ENCODE data around the gene CNOT1.
"Not testable (repeated sequence)": the region's sequence is repeated elsewhere in the genome, so short reads cannot be mapped to it uniquely, and the experiment has no call there.

CNOT1 gene

GRCh38 chr16:58500430-58501241 is 129.0 kb downstream of the CNOT1 start:
- DNase-seq, result no peak

- peak; percentile 65 for DNase-seq
Observed at GRCh38 chr16:58499615-58500351, 129.8 kb downstream of the CNOT1 start, which contains the start of gene NDRG4. TSS of gene NDRG4 (plus strand) at chr16:58500143. CDS start at chr16:58500249, 106 bp downstream.

GRCh38 chr16:58499092-58499511 is 130.5 kb downstream of the CNOT1 start:
- no peak for DNase-seq

GRCh38 chr16:58498341-58499091 is 131.1 kb downstream of the CNOT1 start:
- no peak for DNase-seq

- no peak for DNase-seq
Observed at GRCh38 chr16:58497935-58498334, 131.7 kb downstream of the CNOT1 start.

- no peak for DNase-seq
Observed at GRCh38 chr16:58497468-58497867, 132.2 kb downstream of the CNOT1 start.

- DNase-seq, result no peak
Observed at GRCh38 chr16:58495521-58496331, 133.9 kb downstream of the CNOT1 start.

GRCh38 chr16:58494981-58495520 is 134.6 kb downstream of the CNOT1 start:
- peak; percentile 83 for DNase-seq

GRCh38 chr16:58493756-58494431 is 135.7 kb downstream of the CNOT1 start:
- DNase-seq, result no peak

- no peak for DNase-seq
Observed at GRCh38 chr16:58492735-58493134, 136.9 kb downstream of the CNOT1 start.

- peak; percentile 18 for DNase-seq
Observed at GRCh38 chr16:58492066-58492465, 137.6 kb downstream of the CNOT1 start.

GRCh38 chr16:58490539-58490938 is 139.1 kb downstream of the CNOT1 start:
- not testable (repeated sequence) for DNase-seq

- DNase-seq, result no peak
Observed at GRCh38 chr16:58490065-58490464, 139.6 kb downstream of the CNOT1 start.

- no peak for DNase-seq
Observed at GRCh38 chr16:58488531-58488930, 141.1 kb downstream of the CNOT1 start.

- peak; percentile 71 for DNase-seq
Observed at GRCh38 chr16:58487566-58488351, 141.9 kb downstream of the CNOT1 start.

GRCh38 chr16:58485184-58485887 is 144.3 kb downstream of the CNOT1 start:
- DNase-seq, result no peak

GRCh38 chr16:58481931-58482330 is 147.7 kb downstream of the CNOT1 start:
- no peak for DNase-seq

- no peak for DNase-seq
Observed at GRCh38 chr16:58481226-58481869, 148.3 kb downstream of the CNOT1 start.

- DNase-seq, result no peak
Observed at GRCh38 chr16:58478427-58478826, 151.2 kb downstream of the CNOT1 start.
